OCI-LY3 (cell line): ENCODE data around the gene MOB3B.

Experiments
- CTCF ChIP-seq: fragments of 200-600, 300-600 bp; sonication (generic); IDR thresholded peaks from 2 replicates; pipeline ENCODE4 v1.5.1; 2014; ENCODE audit warnings: antibody characterized with exemption, low read length, low read depth
- EZH2phosphoT487 ChIP-seq: fragments of 200-600 bp; shearing (Covaris generic); IDR thresholded peaks from 2 replicates; pipeline ENCODE4 v1.6.1; 2018; ENCODE audit warnings: antibody characterized with exemption, mixed run types, low read depth

GRCh38 chr9:27485158-27485557, 44.5 kb downstream of the MOB3B start:
- no peak for TF ChIP-seq CTCF
- TF ChIP-seq EZH2phosphoT487, result no peak
